NB4 (cell line): ENCODE measurements around the gene UST.

Experiments
- MYC ChIP-seq: IDR thresholded peaks from 2 replicates; pipeline ENCODE4 v1.6.1; 2011; ENCODE audit warnings: low read depth, low read length
- POLR2A ChIP-seq: IDR thresholded peaks from 2 replicates; pipeline ENCODE4 v1.6.1; 2011; ENCODE audit warnings: mild to moderate bottlenecking; ENCODE audit not compliant: insufficient read length; ENCODE audit errors: extremely low read depth
- TF ChIP-seq, protein P1 (sequence below): IDR thresholded peaks from one replicate; pipeline ENCODE4 v1.5.1; 2012; ENCODE audit warnings: low read depth, low read length
- TF ChIP-seq, protein P2 (sequence below): IDR thresholded peaks from 2 replicates; pipeline ENCODE4 v1.6.1; 2011; ENCODE audit warnings: low read depth, low read length

GRCh38 chr6:149081281-149081680 is 334.5 kb downstream of the UST start:
- TF ChIP-seq, protein P1, sequence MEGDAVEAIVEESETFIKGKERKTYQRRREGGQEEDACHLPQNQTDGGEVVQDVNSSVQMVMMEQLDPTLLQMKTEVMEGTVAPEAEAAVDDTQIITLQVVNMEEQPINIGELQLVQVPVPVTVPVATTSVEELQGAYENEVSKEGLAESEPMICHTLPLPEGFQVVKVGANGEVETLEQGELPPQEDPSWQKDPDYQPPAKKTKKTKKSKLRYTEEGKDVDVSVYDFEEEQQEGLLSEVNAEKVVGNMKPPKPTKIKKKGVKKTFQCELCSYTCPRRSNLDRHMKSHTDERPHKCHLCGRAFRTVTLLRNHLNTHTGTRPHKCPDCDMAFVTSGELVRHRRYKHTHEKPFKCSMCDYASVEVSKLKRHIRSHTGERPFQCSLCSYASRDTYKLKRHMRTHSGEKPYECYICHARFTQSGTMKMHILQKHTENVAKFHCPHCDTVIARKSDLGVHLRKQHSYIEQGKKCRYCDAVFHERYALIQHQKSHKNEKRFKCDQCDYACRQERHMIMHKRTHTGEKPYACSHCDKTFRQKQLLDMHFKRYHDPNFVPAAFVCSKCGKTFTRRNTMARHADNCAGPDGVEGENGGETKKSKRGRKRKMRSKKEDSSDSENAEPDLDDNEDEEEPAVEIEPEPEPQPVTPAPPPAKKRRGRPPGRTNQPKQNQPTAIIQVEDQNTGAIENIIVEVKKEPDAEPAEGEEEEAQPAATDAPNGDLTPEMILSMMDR = no peak
- TF ChIP-seq POLR2A (no peak), MYC (no peak)
- TF ChIP-seq, protein P2, sequence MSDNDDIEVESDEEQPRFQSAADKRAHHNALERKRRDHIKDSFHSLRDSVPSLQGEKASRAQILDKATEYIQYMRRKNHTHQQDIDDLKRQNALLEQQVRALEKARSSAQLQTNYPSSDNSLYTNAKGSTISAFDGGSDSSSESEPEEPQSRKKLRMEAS = no peak
